ENCODE data around the gene DAB2IP.

Gene DAB2IP

GRCh38 chr9:121692606-121693387 lies 41.4 kb downstream of the DAB2IP start (continued):
- TF ChIP-seq ZNF677 (tag by site-specific recombination; IDR thresholded peaks at IDR 0.05), result no peak
- TF ChIP-seq KLF1 (tag by site-specific recombination; IDR thresholded peaks at IDR 0.05), result peak; percentile 84
- peak; percentile 77 for TF ChIP-seq ZIC2 (tag by site-specific recombination; IDR thresholded peaks at IDR 0.05)
- peak; percentile 28; the same call in 1 of the 2 replicates for TF ChIP-seq WT1 (tag by site-specific recombination; IDR thresholded peaks at IDR 0.05)
- no peak for TF ChIP-seq ZBTB17 (tag by site-specific recombination; IDR thresholded peaks at IDR 0.05)
- peak; percentile 30; the same call in 1 of the 2 replicates for TF ChIP-seq ZNF600 (tag by site-specific recombination; IDR thresholded peaks at IDR 0.05)
- TF ChIP-seq ZNF175 (tag by site-specific recombination; IDR thresholded peaks at IDR 0.05), result no peak
- 0 out of 2 replicates have a peak, but pooled peaks have one; percentile 43 for TF ChIP-seq KLF8 (tag by site-specific recombination; IDR thresholded peaks at IDR 0.05)
- TF ChIP-seq SP7 (tag by site-specific recombination; IDR thresholded peaks at IDR 0.05), result peak; percentile 53

- H3K9me3 ChIP-seq (ENCODE audit: control insufficient read depth, insufficient read depth, low read depth, low read length), result no peaks in the 10 kb centered on the region
- H3K4me1 ChIP-seq (ENCODE audit: control insufficient read depth, insufficient read depth, low read length), result no peaks in the 10 kb centered on the region
- POLR2A ChIA-PET, result no interaction called here
- no peaks in the 10 kb centered on the region for H3K36me3 ChIP-seq (ENCODE audit: control insufficient read depth in 2 of 2, insufficient read depth in 1 of 2, low read length in 2 of 2)
- TF ChIP-seq PATZ1 (tag by site-specific recombination; IDR thresholded peaks at IDR 0.05), result no peak
- TF ChIP-seq ZNF629 (tag by site-specific recombination; IDR thresholded peaks at IDR 0.05), result no peak
- no peak for TF ChIP-seq PRDM4 (tag by site-specific recombination; IDR thresholded peaks at IDR 0.05)
- TF ChIP-seq SP3 (tag by site-specific recombination; IDR thresholded peaks at IDR 0.05), result no peak
- TF ChIP-seq ZNF792 (tag by site-specific recombination; IDR thresholded peaks at IDR 0.05), result no peak
- no peak for TF ChIP-seq KLF9 (tag by site-specific recombination; IDR thresholded peaks at IDR 0.05; ENCODE audit: low read depth)
- no peak for TF ChIP-seq ZNF10 (tag by site-specific recombination; IDR thresholded peaks at IDR 0.05)
- no peak for TF ChIP-seq ZNF157 (tag by site-specific recombination; IDR thresholded peaks at IDR 0.05)
- TF ChIP-seq SP2 (tag by site-specific recombination; IDR thresholded peaks at IDR 0.05), result no peak
- no peak for TF ChIP-seq TCF7L2 (IDR thresholded peaks at IDR 0.05; ENCODE audit: borderline replicate concordance, low read depth, low read length)
- no peak for TF ChIP-seq ZNF624 (tag by site-specific recombination; IDR thresholded peaks at IDR 0.05)
- TF ChIP-seq ZNF837 (tag by site-specific recombination; IDR thresholded peaks at IDR 0.05), result no peak
- TF ChIP-seq HOXC10 (CRISPR knock-in tag; IDR thresholded peaks at IDR 0.05), result no peak
- TF ChIP-seq ZNF530 (tag by site-specific recombination; IDR thresholded peaks at IDR 0.05; ENCODE audit: low read depth), result no peak
- TF ChIP-seq ZNF266 (tag by site-specific recombination; IDR thresholded peaks at IDR 0.05; ENCODE audit: low read depth), result no peak
- TF ChIP-seq ZFHX2 (tag by site-specific recombination; conservative IDR thresholded peaks at IDR 0.05), result no peak
- no peak for TF ChIP-seq ZSCAN30 (tag by site-specific recombination; IDR thresholded peaks at IDR 0.05)
- TF ChIP-seq GLI2 (tag by site-specific recombination; IDR thresholded peaks at IDR 0.05; ENCODE audit: borderline replicate concordance, low read depth), result no peak
- TF ChIP-seq ZNF488 (tag by site-specific recombination; IDR thresholded peaks at IDR 0.05), result no peak
- no peak overlapping the region for H3K27ac ChIP-seq (ENCODE audit: extremely low read depth, low read depth, low read length)
- H3K4me3 ChIP-seq (ENCODE audit: low read depth, low read length), result no peak overlapping the region
- CTCF ChIA-PET, result interaction anchor here (0.9 to 8.1 kb wide), 3 partner anchors 9 to 147 kb away, joined by 3 to 118 read pairs (median 4); no protein-coding TSS in a partner anchor
These were observed 41.9 kb downstream of the DAB2IP start for GRCh38 chr9:121693388-121693670.
